Hepatocyte (in vitro differentiated cells): ENCODE results near the gene HOXB13. TPM values are rescaled to one million over a fixed set of nuclear protein-coding genes. Genes with fewer than 3 reads are reported as not detected.

Source experiments
- DNase-seq: peaks from one replicate; pipeline ENCODE4 v3.0.0-alpha.2; 2016; ENCODE audit warnings: low spot score
- H2AFZ ChIP-seq: fragments of 200-600 bp; sonication (generic); 2 replicates; pipeline ENCODE4 v1.6.0; 2016; ENCODE audit warnings: antibody characterized with exemption, mild to moderate bottlenecking
- H3K27ac ChIP-seq: fragments of 200-600 bp; sonication (generic); 2 replicates; pipeline ENCODE4 v1.5.1; 2016; ENCODE audit warnings: mild to moderate bottlenecking
- H3K27me3 ChIP-seq: fragments of 200-600 bp; sonication (generic); 2 replicates; pipeline ENCODE4 v1.6.1; 2016
- H3K36me3 ChIP-seq: fragments of 200-600 bp; sonication (generic); replicated peaks from 2 replicates; pipeline ENCODE4 v1.5.1; 2016; ENCODE audit warnings: low read depth; ENCODE audit not compliant: insufficient read depth
- H3K4me1 ChIP-seq: fragments of 200-600 bp; sonication (generic); 2 replicates; pipeline ENCODE4 v1.5.1; 2016; ENCODE audit warnings: mild to moderate bottlenecking, moderate library complexity; ENCODE audit not compliant: insufficient read depth
- H3K4me2 ChIP-seq: fragments of 200-600 bp; sonication (generic); 2 replicates; pipeline ENCODE4 v1.6.0; 2016
- H3K4me3 ChIP-seq: fragments of 200-600 bp; sonication (generic); 2 replicates; pipeline ENCODE4 v1.5.1; 2016; ENCODE audit warnings: mild to moderate bottlenecking
- H3K79me2 ChIP-seq: fragments of 200-600 bp; sonication (generic); 2 replicates; pipeline ENCODE4 v1.6.0; 2017; ENCODE audit warnings: mild to moderate bottlenecking
- H3K9me2 ChIP-seq: fragments of 200-600 bp; sonication (generic); replicated peaks from 2 replicates; pipeline ENCODE4 v1.6.0; 2017; ENCODE audit warnings: mild to moderate bottlenecking; ENCODE audit not compliant: insufficient read depth
- H3K9me3 ChIP-seq: fragments of 200-600 bp; sonication (generic); 2 replicates; pipeline ENCODE4 v1.5.1; 2016; ENCODE audit warnings: low read depth, mild to moderate bottlenecking
- H4K20me1 ChIP-seq: fragments of 200-600 bp; sonication (generic); 2 replicates; pipeline ENCODE4 v1.6.0; 2016; ENCODE audit warnings: mild to moderate bottlenecking; ENCODE audit not compliant: insufficient read depth, poor library complexity, severe bottlenecking
- CTCF ChIP-seq: fragments of 200-600 bp; sonication (generic); IDR thresholded peaks from 2 replicates; pipeline ENCODE4 v1.5.1; 2016; ENCODE audit warnings: antibody characterized with exemption, mild to moderate bottlenecking; ENCODE audit not compliant: poor library complexity
- EZH2 ChIP-seq: fragments of 200-600 bp; sonication (generic); IDR thresholded peaks from 2 replicates; pipeline ENCODE4 v1.6.1; 2016; ENCODE audit warnings: antibody characterized with exemption, mild to moderate bottlenecking, borderline replicate concordance
- EZH2phosphoT487 ChIP-seq: fragments of 200-600 bp; sonication (generic); IDR thresholded peaks from one replicate; pipeline ENCODE4 v1.6.1; 2018; ENCODE audit warnings: antibody characterized with exemption, mild to moderate bottlenecking, low read depth, moderate library complexity; ENCODE audit not compliant: unreplicated experiment, severe bottlenecking
- WGBS: methylation state at CpG from one replicate; pipeline ENCODE4 v1.1.6; 2016; ENCODE audit warnings: low lambda C conversion rate; ENCODE audit errors: missing lambda C conversion rate; 5-methylcytosine and 5-hydroxymethylcytosine counted together
- polyA plus RNA-seq: library from polyadenylated mRNA; unstranded; fragments of >200 nt; fragmentation: Nextera tagmentation; extraction: Ambion mirVana; gene quantifications from 2 replicates; pipeline ENCODE4 v1.2.1, GENCODE V29; 2016
- total RNA-seq: library from RNA; depleted of rRNA; stranded (reverse); fragments of >200 nt; gene quantifications from 2 replicates; pipeline ENCODE4 v1.2.3, GENCODE V29; 2014

HOXB13 gene
- total and polyA plus RNA-seq, 2 experiments from 2014 or later = 0.13 to 0.28 TPM

GRCh38 chr17:48746916-48747444 is 18.4 kb upstream of the HOXB13 start:
- H3K4me3 ChIP-seq = no peak overlapping the region
- no peak overlapping the region for H3K4me2 ChIP-seq
- H3K36me3 ChIP-seq = no peaks in the 10 kb centered on the region
- H3K79me2 ChIP-seq = no peaks in the 10 kb centered on the region
- no peaks in the 10 kb centered on the region for H3K9me3 ChIP-seq
- 3% methylated on average over 21 of the region's 21 CpGs for WGBS
- no peaks in the 10 kb centered on the region for H3K4me1 ChIP-seq
- no peak overlapping the region for H3K27ac ChIP-seq
- H4K20me1 ChIP-seq = no peaks in the 10 kb centered on the region
- no peak for DNase-seq
- H3K27me3 ChIP-seq = peaks cover 100% of the 10 kb centered on the region
- peak overlapping the region; percentile 46 for H2AFZ ChIP-seq
- TF ChIP-seq EZH2 (no peak), EZH2phosphoT487 (peak; percentile 39)
- H3K9me2 ChIP-seq = no peaks in the 10 kb centered on the region

GRCh38 chr17:48745381-48746275 is 17.1 kb upstream of the HOXB13 start:
- no peak for DNase-seq
- Histone ChIP-seq H3K36me3 (no peaks in the 10 kb centered on the region), H3K4me2 (no peak overlapping the region), H4K20me1 (no peaks in the 10 kb centered on the region), H3K27me3 (peaks cover 100% of the 10 kb centered on the region), H3K27ac (no peak overlapping the region), H3K9me2 (no peaks in the 10 kb centered on the region), H3K4me3 (no peak overlapping the region), H2AFZ (no peak overlapping the region), H3K79me2 (no peaks in the 10 kb centered on the region), H3K9me3 (no peaks in the 10 kb centered on the region), H3K4me1 (no peaks in the 10 kb centered on the region)
- WGBS = 32% methylated on average over 12 of the region's 12 CpGs
- TF ChIP-seq EZH2phosphoT487 = no peak
- no peak for TF ChIP-seq CTCF
- TF ChIP-seq EZH2 = no peak

GRCh38 chr17:48740537-48740936 is 12.0 kb upstream of the HOXB13 start:
- Histone ChIP-seq H3K79me2 (no peaks in the 10 kb centered on the region), H3K27me3 (peaks cover 100% of the 10 kb centered on the region), H3K4me2 (no peak overlapping the region), H4K20me1 (no peaks in the 10 kb centered on the region), H3K9me2 (no peaks in the 10 kb centered on the region), H3K36me3 (no peaks in the 10 kb centered on the region), H3K4me1 (no peaks in the 10 kb centered on the region), H3K9me3 (no peaks in the 10 kb centered on the region), H3K4me3 (no peak overlapping the region), H2AFZ (no peak overlapping the region), H3K27ac (no peak overlapping the region)
- TF ChIP-seq CTCF = no peak
- TF ChIP-seq EZH2phosphoT487 = no peak
- TF ChIP-seq EZH2 = no peak
- no peak for DNase-seq
